Measurements from ENCODE around the gene ZNF609.
A peak's percentile ranks its signal among the peaks of the same experiment; 100 is the strongest.

The ZNF609 gene

GRCh38 chr15:64530918-64531317 is 70.5 kb downstream of the ZNF609 start:
- TF ChIP-seq CTCF (conservative IDR thresholded peaks at IDR 0.05; ENCODE audit: control insufficient read depth, insufficient read depth, low read depth, low read length) = no peak
- DNase-seq (ENCODE audit: low read depth) = no peak
- no peak overlapping the region for H3K4me3 ChIP-seq (ENCODE audit: control insufficient read depth, low read depth, low read length)

GRCh38 chr15:64532521-64533315 is 72.3 kb downstream of the ZNF609 start:
- TF ChIP-seq CTCF (conservative IDR thresholded peaks at IDR 0.05; ENCODE audit: control insufficient read depth, insufficient read depth, low read depth, low read length) = no peak
- DNase-seq (ENCODE audit: low read depth) = peak; percentile 14
- H3K4me3 ChIP-seq (ENCODE audit: control insufficient read depth, low read depth, low read length) = no peak overlapping the region

- no peak for DNase-seq (ENCODE audit: low read depth)
- H3K4me3 ChIP-seq (ENCODE audit: control insufficient read depth, low read depth, low read length) = no peak overlapping the region
- no peak for TF ChIP-seq CTCF (conservative IDR thresholded peaks at IDR 0.05; ENCODE audit: control insufficient read depth, insufficient read depth, low read depth, low read length)
These were observed 75.3 kb downstream of the ZNF609 start for GRCh38 chr15:64535460-64536243.

- peak; percentile 87 for DNase-seq (ENCODE audit: low read depth)
- no peak for TF ChIP-seq CTCF (conservative IDR thresholded peaks at IDR 0.05; ENCODE audit: control insufficient read depth, insufficient read depth, low read depth, low read length)
- H3K4me3 ChIP-seq (ENCODE audit: control insufficient read depth, low read depth, low read length) = no peak overlapping the region
These were observed 76.0 kb downstream of the ZNF609 start for GRCh38 chr15:64536244-64536836.

- no peak for TF ChIP-seq CTCF (conservative IDR thresholded peaks at IDR 0.05; ENCODE audit: control insufficient read depth, insufficient read depth, low read depth, low read length)
- no peak for DNase-seq (ENCODE audit: low read depth)
- H3K4me3 ChIP-seq (ENCODE audit: control insufficient read depth, low read depth, low read length) = no peak overlapping the region
These were observed 81.7 kb downstream of the ZNF609 start for GRCh38 chr15:64542091-64542490.

- no peak for TF ChIP-seq CTCF (conservative IDR thresholded peaks at IDR 0.05; ENCODE audit: control insufficient read depth, insufficient read depth, low read depth, low read length)
- H3K4me3 ChIP-seq (ENCODE audit: control insufficient read depth, low read depth, low read length) = no peak overlapping the region
- no peak for DNase-seq (ENCODE audit: low read depth)
These were observed 84.1 kb downstream of the ZNF609 start for GRCh38 chr15:64544450-64544849.

All from fibroblast of mammary gland (primary cell).